SK-N-SH treated with all-trans-retinoic acid at 6 μM for 48 hours (cell line): ENCODE measurements around the gene PKP4.

Source experiments
- ATAC-seq: fragments of 200-7000 bp; cut with Tn5 transposase; 3 replicates; pipeline ENCODE4 v1.9.1; 2020; ENCODE audit warnings: mild to moderate bottlenecking, moderate library complexity
- ARNTL ChIP-seq: fragments of 450-650 bp; formaldehyde crosslinking; IDR thresholded peaks from 2 replicates; pipeline ENCODE4 v1.5.0; 2020; ENCODE audit warnings: low read depth, mild to moderate bottlenecking, moderate library complexity, borderline replicate concordance
- BACH2 ChIP-seq: fragments of 250-450 bp; sonication (Bioruptor Pico); IDR thresholded peaks from 2 replicates; pipeline ENCODE4 v1.9.0; 2021; ENCODE audit warnings: mild to moderate bottlenecking, borderline replicate concordance
- CSDC2 ChIP-seq: fragments of 250-450 bp; sonication (Bioruptor Pico); IDR thresholded peaks from 2 replicates; pipeline ENCODE4 v1.5.0; 2020; ENCODE audit warnings: mild to moderate bottlenecking, moderate library complexity
- GLIS3 ChIP-seq: fragments of 250-450 bp; sonication (Bioruptor Pico); IDR thresholded peaks from 2 replicates; pipeline ENCODE4 v1.5.0; 2020; ENCODE audit warnings: mild to moderate bottlenecking, moderate library complexity
- ISL1 ChIP-seq: fragments of 250-450 bp; sonication (Bioruptor Pico); IDR thresholded peaks from 2 replicates; pipeline ENCODE4 v2.1.2; 2022; ENCODE audit warnings: mild to moderate bottlenecking, moderate library complexity
- POU6F1 ChIP-seq: fragments of 250-450 bp; sonication (Bioruptor Pico); IDR thresholded peaks from 2 replicates; pipeline ENCODE4 v1.8.0; 2021; ENCODE audit warnings: low read depth, mild to moderate bottlenecking, moderate library complexity, borderline replicate concordance
- SNAI2 ChIP-seq: fragments of 250-450 bp; sonication (Bioruptor Pico); IDR thresholded peaks from 2 replicates; pipeline ENCODE4 v1.5.0; 2020; ENCODE audit warnings: mild to moderate bottlenecking, moderate library complexity
- TCF4 ChIP-seq: fragments of 250-450 bp; sonication (Bioruptor Pico); IDR thresholded peaks from 2 replicates; pipeline ENCODE4 v1.8.0; 2021; ENCODE audit warnings: mild to moderate bottlenecking, moderate library complexity, borderline replicate concordance
- TOX ChIP-seq: fragments of 250-450 bp; sonication (Bioruptor Pico); IDR thresholded peaks from 2 replicates; pipeline ENCODE4 v1.8.0; 2021; ENCODE audit warnings: mild to moderate bottlenecking, moderate library complexity, borderline replicate concordance
- ZFP3 ChIP-seq: fragments of 250-450 bp; sonication (Bioruptor Pico); IDR thresholded peaks from 2 replicates; pipeline ENCODE4 v1.5.0; 2020; ENCODE audit warnings: mild to moderate bottlenecking, moderate library complexity
- ZNF565 ChIP-seq: fragments of 450-650 bp; formaldehyde crosslinking; conservative IDR thresholded peaks from 2 replicates; pipeline ENCODE4 v1.5.0; 2020; ENCODE audit warnings: low read depth, mild to moderate bottlenecking, moderate library complexity
- ZNF8 ChIP-seq: fragments of 450-650 bp; formaldehyde crosslinking; IDR thresholded peaks from 2 replicates; pipeline ENCODE4 v1.5.0; 2020; ENCODE audit warnings: mild to moderate bottlenecking, moderate library complexity
- TF ChIP-seq, protein P1 (sequence below): fragments of 250-450 bp; sonication (Bioruptor Pico); IDR thresholded peaks from 2 replicates; pipeline ENCODE4 v1.8.0; 2020; ENCODE audit warnings: mild to moderate bottlenecking, moderate library complexity, borderline replicate concordance
- TF ChIP-seq, protein P2 (sequence below): fragments of 250-450 bp; sonication (Bioruptor Pico); IDR thresholded peaks from 2 replicates; pipeline ENCODE4 v1.5.1; 2020; ENCODE audit warnings: low read depth, mild to moderate bottlenecking, moderate library complexity
- TF ChIP-seq, protein P3 (sequence below): fragments of 250-450 bp; sonication (Bioruptor Pico); IDR thresholded peaks from 2 replicates; pipeline ENCODE4 v1.5.0; 2020; ENCODE audit warnings: mild to moderate bottlenecking, moderate library complexity
- TF ChIP-seq, protein P4 (sequence below): fragments of 250-450 bp; sonication (Bioruptor Pico); IDR thresholded peaks from 2 replicates; pipeline ENCODE4 v1.5.1; 2021; ENCODE audit warnings: mild to moderate bottlenecking, moderate library complexity

The PKP4 gene

DNA sequence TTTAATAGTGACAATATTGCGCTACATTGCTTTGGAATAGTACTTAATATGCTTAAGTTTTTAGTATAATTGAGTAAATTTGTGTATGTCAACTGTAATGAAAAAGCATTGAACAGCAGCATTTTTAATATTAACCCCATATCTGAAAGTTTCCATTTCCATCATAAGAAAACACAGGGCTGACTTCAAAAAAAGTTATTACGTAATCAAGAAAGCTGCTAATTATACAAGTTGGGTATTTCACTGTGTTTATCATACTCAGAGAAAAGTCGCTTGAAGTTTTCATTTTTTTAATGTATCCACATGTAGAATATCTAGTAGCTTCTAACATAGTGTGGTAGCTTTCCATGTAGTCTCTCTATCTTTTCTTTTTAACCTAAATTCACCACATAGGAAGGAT is 146.5 kb downstream of the PKP4 start (continued):
- no peak for TF ChIP-seq ARNTL (CRISPR knock-in tag)
- TF ChIP-seq, all 23 proteins: peak for 0

DNA sequence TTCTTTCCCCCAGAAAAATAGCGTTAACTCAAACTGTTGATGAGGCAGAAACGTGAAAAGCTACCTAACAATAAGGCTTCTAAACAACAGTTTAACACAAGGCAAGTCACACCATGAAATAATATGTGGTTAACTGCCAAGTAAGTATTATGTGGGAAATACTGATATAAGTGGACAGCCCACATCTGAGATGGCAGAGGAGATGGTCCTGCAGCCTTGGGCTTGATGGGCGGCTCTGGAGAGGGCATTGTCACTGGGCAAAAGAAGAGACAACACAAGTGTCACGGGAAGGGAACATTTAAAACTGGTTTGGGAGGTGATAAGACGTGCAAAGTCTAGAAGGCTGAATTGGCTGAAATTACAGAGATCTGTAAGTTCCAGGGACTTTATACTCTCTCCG is 147.2 kb downstream of the PKP4 start:
- no peak for ATAC-seq
- TF ChIP-seq GLIS3, result no peak

- ATAC-seq, result no peak
- TF ChIP-seq ZNF8 (CRISPR knock-in tag) (no peak), ZNF565 (CRISPR knock-in tag) (no peak), ZFP3 (CRISPR knock-in tag) (no peak), BACH2 (no peak), ISL1 (CRISPR knock-in tag) (no peak), CSDC2 (CRISPR knock-in tag) (no peak), TCF4 (CRISPR knock-in tag) (no peak), TOX (no peak), POU6F1 (CRISPR knock-in tag) (no peak), SNAI2 (CRISPR knock-in tag) (no peak), ARNTL (CRISPR knock-in tag) (no peak)
- TF ChIP-seq, protein P1, sequence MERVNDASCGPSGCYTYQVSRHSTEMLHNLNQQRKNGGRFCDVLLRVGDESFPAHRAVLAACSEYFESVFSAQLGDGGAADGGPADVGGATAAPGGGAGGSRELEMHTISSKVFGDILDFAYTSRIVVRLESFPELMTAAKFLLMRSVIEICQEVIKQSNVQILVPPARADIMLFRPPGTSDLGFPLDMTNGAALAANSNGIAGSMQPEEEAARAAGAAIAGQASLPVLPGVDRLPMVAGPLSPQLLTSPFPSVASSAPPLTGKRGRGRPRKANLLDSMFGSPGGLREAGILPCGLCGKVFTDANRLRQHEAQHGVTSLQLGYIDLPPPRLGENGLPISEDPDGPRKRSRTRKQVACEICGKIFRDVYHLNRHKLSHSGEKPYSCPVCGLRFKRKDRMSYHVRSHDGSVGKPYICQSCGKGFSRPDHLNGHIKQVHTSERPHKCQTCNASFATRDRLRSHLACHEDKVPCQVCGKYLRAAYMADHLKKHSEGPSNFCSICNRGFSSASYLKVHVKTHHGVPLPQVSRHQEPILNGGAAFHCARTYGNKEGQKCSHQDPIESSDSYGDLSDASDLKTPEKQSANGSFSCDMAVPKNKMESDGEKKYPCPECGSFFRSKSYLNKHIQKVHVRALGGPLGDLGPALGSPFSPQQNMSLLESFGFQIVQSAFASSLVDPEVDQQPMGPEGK (CRISPR knock-in tag), result no peak
- TF ChIP-seq, protein P2, sequence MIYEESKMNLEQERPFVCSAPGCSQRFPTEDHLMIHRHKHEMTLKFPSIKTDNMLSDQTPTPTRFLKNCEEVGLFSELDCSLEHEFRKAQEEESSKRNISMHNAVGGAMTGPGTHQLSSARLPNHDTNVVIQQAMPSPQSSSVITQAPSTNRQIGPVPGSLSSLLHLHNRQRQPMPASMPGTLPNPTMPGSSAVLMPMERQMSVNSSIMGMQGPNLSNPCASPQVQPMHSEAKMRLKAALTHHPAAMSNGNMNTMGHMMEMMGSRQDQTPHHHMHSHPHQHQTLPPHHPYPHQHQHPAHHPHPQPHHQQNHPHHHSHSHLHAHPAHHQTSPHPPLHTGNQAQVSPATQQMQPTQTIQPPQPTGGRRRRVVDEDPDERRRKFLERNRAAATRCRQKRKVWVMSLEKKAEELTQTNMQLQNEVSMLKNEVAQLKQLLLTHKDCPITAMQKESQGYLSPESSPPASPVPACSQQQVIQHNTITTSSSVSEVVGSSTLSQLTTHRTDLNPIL (CRISPR knock-in tag), result no peak
- TF ChIP-seq, protein P3, sequence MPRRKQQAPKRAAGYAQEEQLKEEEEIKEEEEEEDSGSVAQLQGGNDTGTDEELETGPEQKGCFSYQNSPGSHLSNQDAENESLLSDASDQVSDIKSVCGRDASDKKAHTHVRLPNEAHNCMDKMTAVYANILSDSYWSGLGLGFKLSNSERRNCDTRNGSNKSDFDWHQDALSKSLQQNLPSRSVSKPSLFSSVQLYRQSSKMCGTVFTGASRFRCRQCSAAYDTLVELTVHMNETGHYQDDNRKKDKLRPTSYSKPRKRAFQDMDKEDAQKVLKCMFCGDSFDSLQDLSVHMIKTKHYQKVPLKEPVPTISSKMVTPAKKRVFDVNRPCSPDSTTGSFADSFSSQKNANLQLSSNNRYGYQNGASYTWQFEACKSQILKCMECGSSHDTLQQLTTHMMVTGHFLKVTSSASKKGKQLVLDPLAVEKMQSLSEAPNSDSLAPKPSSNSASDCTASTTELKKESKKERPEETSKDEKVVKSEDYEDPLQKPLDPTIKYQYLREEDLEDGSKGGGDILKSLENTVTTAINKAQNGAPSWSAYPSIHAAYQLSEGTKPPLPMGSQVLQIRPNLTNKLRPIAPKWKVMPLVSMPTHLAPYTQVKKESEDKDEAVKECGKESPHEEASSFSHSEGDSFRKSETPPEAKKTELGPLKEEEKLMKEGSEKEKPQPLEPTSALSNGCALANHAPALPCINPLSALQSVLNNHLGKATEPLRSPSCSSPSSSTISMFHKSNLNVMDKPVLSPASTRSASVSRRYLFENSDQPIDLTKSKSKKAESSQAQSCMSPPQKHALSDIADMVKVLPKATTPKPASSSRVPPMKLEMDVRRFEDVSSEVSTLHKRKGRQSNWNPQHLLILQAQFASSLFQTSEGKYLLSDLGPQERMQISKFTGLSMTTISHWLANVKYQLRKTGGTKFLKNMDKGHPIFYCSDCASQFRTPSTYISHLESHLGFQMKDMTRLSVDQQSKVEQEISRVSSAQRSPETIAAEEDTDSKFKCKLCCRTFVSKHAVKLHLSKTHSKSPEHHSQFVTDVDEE, result no peak
These were observed 153.3 kb downstream of the PKP4 start for GRCh38 chr2:158610059-158610458.

DNA sequence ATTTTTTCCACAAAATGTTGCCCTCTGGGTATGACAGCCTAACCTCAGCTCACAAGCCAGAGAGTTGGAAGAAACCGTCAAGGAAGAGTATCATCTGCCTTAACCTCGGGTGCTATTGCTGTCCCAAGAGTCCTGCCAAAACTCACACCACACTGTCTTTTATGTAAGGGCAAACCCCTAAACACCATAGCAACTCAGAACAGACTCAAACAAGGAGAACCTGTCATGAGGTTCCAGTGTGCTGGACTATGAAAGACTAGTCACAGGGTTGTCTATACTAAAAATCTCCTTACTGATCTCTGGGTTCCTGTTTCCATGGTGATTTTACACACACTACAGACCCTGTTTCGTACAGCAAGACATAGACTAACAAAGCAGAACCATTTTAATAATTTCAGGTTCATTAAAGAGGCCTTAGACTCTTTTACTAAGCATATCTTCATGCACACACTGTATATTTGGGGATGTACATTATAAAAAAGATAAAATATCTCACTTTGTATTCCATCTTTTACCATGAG is 159.8 kb downstream of the PKP4 start:
- ATAC-seq, result no peak
- TF ChIP-seq, protein P2 (CRISPR knock-in tag), result no peak
- TF ChIP-seq, protein P4, sequence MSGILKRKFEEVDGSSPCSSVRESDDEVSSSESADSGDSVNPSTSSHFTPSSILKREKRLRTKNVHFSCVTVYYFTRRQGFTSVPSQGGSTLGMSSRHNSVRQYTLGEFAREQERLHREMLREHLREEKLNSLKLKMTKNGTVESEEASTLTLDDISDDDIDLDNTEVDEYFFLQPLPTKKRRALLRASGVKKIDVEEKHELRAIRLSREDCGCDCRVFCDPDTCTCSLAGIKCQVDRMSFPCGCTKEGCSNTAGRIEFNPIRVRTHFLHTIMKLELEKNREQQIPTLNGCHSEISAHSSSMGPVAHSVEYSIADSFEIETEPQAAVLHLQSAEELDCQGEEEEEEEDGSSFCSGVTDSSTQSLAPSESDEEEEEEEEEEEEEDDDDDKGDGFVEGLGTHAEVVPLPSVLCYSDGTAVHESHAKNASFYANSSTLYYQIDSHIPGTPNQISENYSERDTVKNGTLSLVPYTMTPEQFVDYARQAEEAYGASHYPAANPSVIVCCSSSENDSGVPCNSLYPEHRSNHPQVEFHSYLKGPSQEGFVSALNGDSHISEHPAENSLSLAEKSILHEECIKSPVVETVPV (CRISPR knock-in tag), result no peak
- TF ChIP-seq SNAI2 (CRISPR knock-in tag), result no peak
- no peak for TF ChIP-seq ZFP3 (CRISPR knock-in tag)
- no peak for TF ChIP-seq BACH2
- TF ChIP-seq, all 23 proteins: peak for 0
